DOHH2 (cell line): ENCODE data around the gene SIDT1.
A peak's percentile ranks its signal among the peaks of the same experiment; 100 is the strongest.

Experiments
- H3F3A ChIP-seq: fragments of 200-600 bp; sonication (generic), shearing (Covaris generic); 2 replicates; pipeline ENCODE4 v1.6.0; 2016; ENCODE audit warnings: antibody characterized with exemption, mild to moderate bottlenecking; ENCODE audit not compliant: control insufficient read depth, insufficient read depth
- H3K27ac ChIP-seq: fragments of 200-600 bp; sonication (generic); 2 replicates; pipeline ENCODE4 v1.5.1; 2014; ENCODE audit warnings: low read depth, mild to moderate bottlenecking, low read length, moderate library complexity
- H3K27me3 ChIP-seq: fragments of 200-600 bp; sonication (generic); 2 replicates; pipeline ENCODE4 v1.6.1; 2014; ENCODE audit warnings: mild to moderate bottlenecking, low read length, mixed read lengths; ENCODE audit not compliant: control insufficient read depth
- H3K36me3 ChIP-seq: fragments of 200-600 bp; sonication (generic); 2 replicates; pipeline ENCODE4 v1.6.1; 2014; ENCODE audit warnings: mild to moderate bottlenecking, low read length, moderate library complexity, mixed read lengths; ENCODE audit not compliant: control insufficient read depth
- H3K4me1 ChIP-seq: fragments of 200-600 bp; sonication (generic); 2 replicates; pipeline ENCODE4 v1.6.1; 2014; ENCODE audit warnings: mild to moderate bottlenecking, low read length, mixed read lengths; ENCODE audit not compliant: control insufficient read depth
- H3K4me2 ChIP-seq: fragments of 200-600 bp; sonication (generic); 2 replicates; pipeline ENCODE4 v1.6.0; 2014; ENCODE audit warnings: mild to moderate bottlenecking, low read length, moderate library complexity
- H3K4me3 ChIP-seq: fragments of 200-600 bp; sonication (generic); 2 replicates; pipeline ENCODE4 v1.5.1; 2014; ENCODE audit warnings: mild to moderate bottlenecking, low read length, mixed read lengths
- H3K79me2 ChIP-seq: fragments of 200-600 bp; sonication (generic); 2 replicates; pipeline ENCODE4 v1.6.1; 2014; ENCODE audit warnings: mild to moderate bottlenecking, low read length, mixed read lengths; ENCODE audit not compliant: control insufficient read depth
- H3K9me2 ChIP-seq: fragments of 200-600 bp; sonication (generic); replicated peaks from 2 replicates; pipeline ENCODE4 v1.6.1; 2014; ENCODE audit warnings: mild to moderate bottlenecking, low read length, mixed read lengths; ENCODE audit not compliant: control insufficient read depth
- H3K9me3 ChIP-seq: fragments of 200-600 bp; sonication (generic); 2 replicates; pipeline ENCODE4 v1.6.1; 2014; ENCODE audit warnings: antibody characterized with exemption, low read length, mixed read lengths; ENCODE audit not compliant: control insufficient read depth, insufficient read depth
- H4K20me1 ChIP-seq: fragments of 200-600 bp; sonication (generic); 2 replicates; pipeline ENCODE4 v1.6.0; 2014; ENCODE audit warnings: low read depth, mild to moderate bottlenecking, antibody characterized with exemption, low read length, moderate library complexity; ENCODE audit not compliant: control insufficient read depth, insufficient read depth
- EZH2phosphoT487 ChIP-seq: fragments of 200-600 bp; sonication (generic); IDR thresholded peaks from 2 replicates; pipeline ENCODE4 v1.6.1; 2017; ENCODE audit warnings: borderline replicate concordance, mild to moderate bottlenecking, antibody characterized with exemption, low read length, moderate library complexity, mixed read lengths
- TF ChIP-seq, protein P1 (sequence below): fragments of 200-600 bp; sonication (generic); IDR thresholded peaks from one replicate; pipeline ENCODE4 v1.5.1; 2014; ENCODE audit warnings: antibody characterized with exemption, mild to moderate bottlenecking, low read depth, low read length; ENCODE audit not compliant: poor library complexity, severe bottlenecking

SIDT1 gene

DNA sequence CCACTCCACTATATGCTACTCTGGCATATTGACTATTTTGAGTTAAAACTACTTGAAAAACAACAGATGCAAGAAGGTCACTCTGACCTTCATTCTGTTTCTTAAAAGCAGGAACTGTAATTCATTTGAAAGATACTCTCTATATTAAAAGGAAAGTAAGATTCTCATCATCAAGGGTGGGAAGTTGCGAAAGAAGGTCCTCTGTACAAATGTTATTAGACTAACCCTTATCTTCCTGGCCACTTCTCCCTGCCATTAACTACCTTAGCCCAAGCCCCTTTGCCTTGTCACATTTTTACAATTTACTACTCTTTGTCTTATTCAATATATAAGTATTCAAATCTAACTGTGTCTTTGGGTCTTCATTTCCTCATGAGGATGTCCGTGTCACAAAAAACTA, 16.1 kb downstream of the SIDT1 start:
- Histone ChIP-seq H3K27me3 (peaks cover 6% of the 10 kb centered on the region; the same call in 1 of the 2 replicates), H3K9me2 (no peaks in the 10 kb centered on the region), H3K4me3 (no peak overlapping the region), H3K4me1 (no peaks in the 10 kb centered on the region), H3F3A (no peaks in the 10 kb centered on the region), H3K9me3 (no peaks in the 10 kb centered on the region), H3K36me3 (no peaks in the 10 kb centered on the region), H3K27ac (no peak overlapping the region), H3K4me2 (no peak overlapping the region), H4K20me1 (no peaks in the 10 kb centered on the region), H3K79me2 (no peaks in the 10 kb centered on the region)
- TF ChIP-seq EZH2phosphoT487: no peak
- TF ChIP-seq, protein P1, sequence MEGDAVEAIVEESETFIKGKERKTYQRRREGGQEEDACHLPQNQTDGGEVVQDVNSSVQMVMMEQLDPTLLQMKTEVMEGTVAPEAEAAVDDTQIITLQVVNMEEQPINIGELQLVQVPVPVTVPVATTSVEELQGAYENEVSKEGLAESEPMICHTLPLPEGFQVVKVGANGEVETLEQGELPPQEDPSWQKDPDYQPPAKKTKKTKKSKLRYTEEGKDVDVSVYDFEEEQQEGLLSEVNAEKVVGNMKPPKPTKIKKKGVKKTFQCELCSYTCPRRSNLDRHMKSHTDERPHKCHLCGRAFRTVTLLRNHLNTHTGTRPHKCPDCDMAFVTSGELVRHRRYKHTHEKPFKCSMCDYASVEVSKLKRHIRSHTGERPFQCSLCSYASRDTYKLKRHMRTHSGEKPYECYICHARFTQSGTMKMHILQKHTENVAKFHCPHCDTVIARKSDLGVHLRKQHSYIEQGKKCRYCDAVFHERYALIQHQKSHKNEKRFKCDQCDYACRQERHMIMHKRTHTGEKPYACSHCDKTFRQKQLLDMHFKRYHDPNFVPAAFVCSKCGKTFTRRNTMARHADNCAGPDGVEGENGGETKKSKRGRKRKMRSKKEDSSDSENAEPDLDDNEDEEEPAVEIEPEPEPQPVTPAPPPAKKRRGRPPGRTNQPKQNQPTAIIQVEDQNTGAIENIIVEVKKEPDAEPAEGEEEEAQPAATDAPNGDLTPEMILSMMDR: no peak

DNA sequence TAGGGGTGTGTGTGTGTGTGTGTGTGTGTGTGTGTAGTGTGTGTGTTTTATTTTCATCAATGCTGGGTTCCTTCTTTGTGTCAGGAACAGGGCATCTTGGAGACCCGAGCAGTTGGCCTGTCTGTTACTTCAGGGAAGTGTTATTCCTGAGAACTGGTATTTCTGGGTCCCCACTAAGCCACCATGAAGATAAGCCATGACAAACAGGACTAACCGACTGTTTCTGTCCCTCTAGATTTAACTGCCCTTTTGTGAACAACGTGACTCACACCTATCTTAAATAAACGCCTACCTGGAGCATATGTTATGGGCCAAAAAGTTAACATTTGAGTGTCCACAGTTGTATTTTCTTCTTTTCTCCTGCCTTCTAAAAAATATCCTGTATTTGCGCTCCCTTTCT, 19.5 kb downstream of the SIDT1 start:
- no peaks in the 10 kb centered on the region for H3K4me1 ChIP-seq
- H3K9me2 ChIP-seq: no peaks in the 10 kb centered on the region
- H4K20me1 ChIP-seq: no peaks in the 10 kb centered on the region
- H3K27ac ChIP-seq: no peak overlapping the region
- H3K79me2 ChIP-seq: no peaks in the 10 kb centered on the region
- no peak for TF ChIP-seq EZH2phosphoT487
- TF ChIP-seq, protein P1: no peak
- peaks cover 6% of the 10 kb centered on the region; the same call in 1 of the 2 replicates for H3K27me3 ChIP-seq
- no peak overlapping the region for H3K4me3 ChIP-seq
- no peak overlapping the region for H3K4me2 ChIP-seq
- no peaks in the 10 kb centered on the region for H3F3A ChIP-seq
- no peaks in the 10 kb centered on the region for H3K36me3 ChIP-seq
- no peaks in the 10 kb centered on the region for H3K9me3 ChIP-seq

GRCh38 chr3:113552851-113553250, 20.5 kb downstream of the SIDT1 start:
- no peaks in the 10 kb centered on the region for H3F3A ChIP-seq
- H3K79me2 ChIP-seq: no peaks in the 10 kb centered on the region
- H3K9me3 ChIP-seq: no peaks in the 10 kb centered on the region
- no peak overlapping the region for H3K4me2 ChIP-seq
- H3K4me1 ChIP-seq: no peaks in the 10 kb centered on the region
- no peak for TF ChIP-seq EZH2phosphoT487
- TF ChIP-seq, protein P1: peak; percentile 14
- H3K4me3 ChIP-seq: no peak overlapping the region
- peaks cover 6% of the 10 kb centered on the region; the same call in 1 of the 2 replicates for H3K27me3 ChIP-seq
- H4K20me1 ChIP-seq: no peaks in the 10 kb centered on the region
- no peak overlapping the region for H3K27ac ChIP-seq
- H3K36me3 ChIP-seq: no peaks in the 10 kb centered on the region
- H3K9me2 ChIP-seq: no peaks in the 10 kb centered on the region

DNA sequence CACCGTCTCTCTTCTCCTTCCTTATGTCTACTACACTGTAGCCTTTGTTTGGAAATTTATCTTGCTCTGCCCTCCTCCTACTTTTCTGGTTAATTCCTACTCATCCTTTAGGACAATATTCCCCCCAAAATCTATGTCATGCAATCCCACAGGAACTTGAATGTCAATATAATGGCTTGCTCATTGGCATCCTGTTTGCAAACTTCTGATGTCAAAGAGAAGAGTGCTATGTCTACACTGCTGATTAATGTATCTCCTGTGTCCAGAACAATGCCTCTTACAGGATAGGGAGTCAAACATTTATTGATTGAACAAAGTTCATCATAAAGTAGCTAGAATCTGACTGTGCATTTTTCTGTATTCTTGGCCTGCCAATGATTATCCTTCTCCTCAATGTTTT, 22.8 kb downstream of the SIDT1 start:
- Histone ChIP-seq H3K9me2 (no peaks in the 10 kb centered on the region), H3K36me3 (no peaks in the 10 kb centered on the region), H3K27ac (no peak overlapping the region), H3K4me3 (no peak overlapping the region), H3F3A (no peaks in the 10 kb centered on the region), H3K4me1 (no peaks in the 10 kb centered on the region), H3K9me3 (no peaks in the 10 kb centered on the region), H4K20me1 (no peaks in the 10 kb centered on the region), H3K27me3 (peaks cover 2% of the 10 kb centered on the region; the same call in 1 of the 2 replicates), H3K79me2 (no peaks in the 10 kb centered on the region), H3K4me2 (no peak overlapping the region)
- no peak for TF ChIP-seq EZH2phosphoT487
- TF ChIP-seq, protein P1: no peak
